GM18498 (cell line): ENCODE results near the gene ZIM2.
"Not testable (repeated sequence)": the region's sequence is repeated elsewhere in the genome, so short reads cannot be mapped to it uniquely, and the experiment has no call there.

Source experiments
- ATAC-seq: cut with Tn5 transposase; IDR thresholded peaks from one replicate; pipeline ENCODE4 v1.9.1; 2021; ENCODE audit warnings: mild to moderate bottlenecking, moderate library complexity; ENCODE audit not compliant: unreplicated experiment

Gene ZIM2

DNA sequence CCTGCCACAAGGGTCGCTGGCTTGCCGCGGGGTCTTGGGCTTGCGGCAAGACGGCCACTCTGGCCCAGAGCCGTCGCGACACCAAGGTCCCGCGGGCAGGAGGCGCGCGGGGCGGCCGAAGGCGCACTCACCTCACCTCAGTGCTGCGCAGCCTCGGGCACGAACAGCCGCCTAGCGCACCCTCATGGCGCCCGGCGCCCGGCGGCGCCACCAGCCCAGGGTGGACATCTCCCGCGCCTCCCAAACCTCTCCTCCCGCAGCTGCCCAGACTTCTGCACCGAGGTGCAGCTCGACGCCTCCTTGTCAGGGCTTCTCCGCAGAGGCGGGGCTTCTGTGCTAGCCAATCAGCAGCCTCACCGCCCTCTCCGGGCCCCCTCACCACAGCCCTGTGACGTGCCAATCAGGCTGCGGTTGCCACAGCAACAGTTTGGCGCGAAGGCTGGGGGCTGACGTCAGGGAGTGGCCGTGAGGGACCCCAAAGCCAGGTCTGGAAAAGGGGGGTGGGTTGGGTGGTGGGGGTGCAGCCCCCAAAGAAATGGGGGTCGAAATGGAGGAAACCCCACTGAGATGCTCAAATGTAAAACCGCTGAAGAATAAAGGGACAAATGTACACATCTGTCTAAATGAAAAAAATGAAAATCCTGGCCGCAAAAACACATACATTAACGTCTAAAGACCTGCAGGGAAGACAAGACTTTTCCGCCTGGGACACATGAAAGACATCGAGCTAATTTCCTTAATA, at the start of gene ZIM2, which contains the start of gene PEG3:
TSS of gene ZIM2 (minus strand) at position 276 of the 742 bp plus-strand sequence. CDS start 16,449 bp downstream, outside the sequence.
TSS of gene PEG3 (minus strand) at position 276 of the 742 bp plus-strand sequence. CDS start 16,071 bp downstream, outside the sequence.
- no peak for ATAC-seq

DNA sequence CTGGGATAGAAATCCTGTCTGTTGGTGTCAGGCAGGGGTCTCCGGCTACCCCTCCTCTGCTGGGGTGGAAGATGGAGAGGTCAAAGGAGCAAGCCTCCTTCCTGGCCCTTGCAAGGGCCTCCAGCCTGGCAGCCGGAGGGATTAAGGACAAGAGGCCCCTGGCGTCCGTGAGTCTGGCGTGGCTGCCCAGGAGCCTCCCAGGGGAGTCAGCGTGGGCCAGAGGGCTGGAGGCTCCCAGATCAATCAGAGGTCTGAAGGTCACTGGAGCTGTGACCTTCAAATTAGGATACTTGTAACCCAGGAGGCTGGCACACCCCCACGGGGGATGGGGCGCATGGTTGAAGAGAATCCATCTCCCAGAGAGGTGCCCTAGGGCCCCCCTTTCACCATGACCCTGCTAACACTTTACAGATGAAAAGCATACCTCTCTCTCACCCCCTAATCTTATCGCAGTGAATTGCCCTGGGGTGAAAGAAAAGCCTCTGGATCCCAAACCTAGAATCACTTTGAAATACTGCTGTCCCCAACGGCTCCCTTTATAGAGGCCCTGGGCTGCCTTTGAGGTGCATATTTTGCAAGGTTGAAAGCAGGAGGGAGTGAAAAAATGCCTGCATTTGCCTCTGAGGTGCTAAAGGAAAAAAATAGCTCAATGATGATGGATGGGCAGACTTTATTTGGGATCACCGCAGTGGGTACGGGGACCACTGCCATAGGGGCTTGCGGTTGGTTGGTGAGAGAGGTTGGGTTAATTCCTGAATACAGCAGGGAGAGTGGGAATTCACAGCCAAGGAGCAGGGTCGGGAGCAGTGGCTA, 44.9 kb upstream of the ZIM2 start:
- no peak for ATAC-seq

DNA sequence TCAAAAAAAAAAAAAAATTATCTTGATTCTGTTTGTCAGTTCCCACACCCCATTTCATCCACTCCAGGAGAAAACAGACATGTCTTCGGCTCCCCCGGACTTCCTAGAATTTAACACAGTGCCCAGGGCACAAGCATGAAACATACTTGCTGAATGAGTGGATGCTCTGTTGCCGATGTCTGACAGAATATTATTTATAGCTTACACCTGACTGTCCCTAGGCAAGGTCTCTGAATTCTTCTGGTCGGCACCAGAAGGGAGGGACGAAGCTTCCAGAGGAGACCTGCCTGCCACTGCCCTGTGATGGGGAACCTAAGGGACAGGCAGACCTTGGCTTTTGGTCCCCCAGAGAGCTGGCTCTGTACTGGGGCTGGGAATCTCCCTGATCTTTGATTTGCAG, 43.9 kb upstream of the ZIM2 start:
- ATAC-seq: no peak

DNA sequence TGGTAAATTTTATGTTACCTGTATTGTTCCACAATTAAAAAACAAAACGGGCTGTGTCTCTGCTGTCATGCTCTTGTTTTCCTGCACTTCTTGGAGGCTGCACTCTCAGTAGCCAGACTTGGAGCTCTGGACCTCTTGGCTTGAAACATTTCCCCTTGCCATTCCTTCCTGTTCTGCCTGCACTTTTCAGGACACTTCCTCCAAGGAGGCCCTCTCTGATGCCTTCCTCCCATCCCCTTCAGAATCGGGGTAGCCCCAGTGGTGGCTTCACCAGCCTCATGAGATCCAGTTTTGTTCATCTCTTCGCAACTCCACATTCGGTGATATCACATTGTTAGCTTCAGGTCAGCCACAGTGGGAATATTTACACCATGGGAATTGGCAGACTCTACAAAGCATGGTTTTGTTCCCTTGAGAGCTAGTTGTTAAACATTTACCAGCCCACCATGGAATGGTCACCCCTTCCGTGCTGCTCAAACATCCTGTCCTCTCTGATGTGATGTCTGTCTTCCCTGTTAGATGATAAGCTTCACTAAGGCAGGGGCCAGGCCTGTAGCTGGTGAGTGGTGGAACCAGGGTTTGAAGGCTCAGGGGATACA, 40.2 kb upstream of the ZIM2 start:
- no peak for ATAC-seq

DNA sequence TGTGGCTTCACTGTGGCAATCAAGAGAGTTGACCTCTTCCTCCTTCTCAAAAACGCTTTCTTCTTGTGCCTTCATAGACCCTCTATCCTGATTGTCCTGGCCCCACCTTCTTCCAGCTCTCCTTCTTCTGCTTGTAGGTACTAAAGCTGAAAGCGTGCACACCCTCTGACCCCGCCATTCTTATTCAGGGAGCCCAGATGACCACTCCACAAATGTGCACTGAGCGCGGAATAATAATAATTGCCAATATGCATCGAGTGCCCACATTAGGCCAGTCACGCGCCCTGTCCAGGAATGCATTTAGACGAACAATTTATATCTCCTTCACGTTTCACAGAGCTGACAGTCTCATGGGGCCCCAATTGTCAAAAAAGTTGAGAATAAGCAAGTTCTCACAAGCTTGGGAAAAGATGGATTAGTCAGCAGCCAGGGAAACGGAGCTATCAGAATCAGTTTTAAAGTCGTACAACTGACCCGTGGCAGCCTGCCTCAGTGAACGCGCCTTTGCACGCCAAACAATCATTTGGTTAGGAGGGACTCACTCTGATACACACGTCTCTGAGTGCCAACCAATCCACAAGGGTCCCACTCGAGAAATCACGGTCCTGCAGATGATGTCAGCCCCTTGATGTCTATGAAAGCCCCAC, 36.7 kb upstream of the ZIM2 start:
- ATAC-seq: no peak

DNA sequence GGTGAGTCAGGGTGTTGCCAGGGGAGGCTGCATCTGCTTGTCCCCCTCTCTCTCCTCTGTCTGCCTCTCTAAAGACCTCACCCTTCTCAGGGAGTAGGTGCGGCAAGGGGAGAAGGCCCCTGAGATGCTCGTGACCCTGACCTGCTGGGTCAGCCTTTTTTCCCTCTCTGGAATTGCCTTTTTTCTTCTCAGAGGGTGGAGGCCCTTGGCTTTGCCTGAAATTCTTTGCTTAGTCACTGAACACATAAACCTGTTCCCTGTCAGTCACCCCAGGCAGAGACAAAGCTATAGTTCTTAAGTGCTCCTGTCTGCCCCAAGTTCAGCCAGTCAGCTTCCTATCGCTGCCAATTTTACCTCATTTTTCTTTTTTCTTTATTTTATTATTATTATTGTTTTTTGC, 35.2 kb upstream of the ZIM2 start:
- ATAC-seq: no peak

DNA sequence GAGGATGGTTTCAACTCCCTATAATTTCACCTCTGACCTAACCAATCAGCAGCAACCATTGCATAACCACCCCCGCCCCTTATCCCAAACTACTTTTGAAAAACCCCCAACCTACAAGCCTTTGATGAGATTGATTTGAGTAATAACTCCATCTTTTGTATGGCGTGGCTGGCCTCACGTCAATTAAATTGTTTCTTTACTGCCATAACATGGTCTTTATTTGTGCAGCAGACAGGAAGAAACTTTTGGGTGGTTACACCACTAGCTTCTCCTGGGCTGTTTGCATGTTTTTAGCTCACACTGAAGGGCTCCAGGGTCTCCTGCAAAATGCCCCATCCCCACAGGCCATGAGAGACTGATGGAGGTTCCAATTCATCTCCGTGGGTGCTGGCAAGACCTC, 34.0 kb upstream of the ZIM2 start:
- no peak for ATAC-seq

DNA sequence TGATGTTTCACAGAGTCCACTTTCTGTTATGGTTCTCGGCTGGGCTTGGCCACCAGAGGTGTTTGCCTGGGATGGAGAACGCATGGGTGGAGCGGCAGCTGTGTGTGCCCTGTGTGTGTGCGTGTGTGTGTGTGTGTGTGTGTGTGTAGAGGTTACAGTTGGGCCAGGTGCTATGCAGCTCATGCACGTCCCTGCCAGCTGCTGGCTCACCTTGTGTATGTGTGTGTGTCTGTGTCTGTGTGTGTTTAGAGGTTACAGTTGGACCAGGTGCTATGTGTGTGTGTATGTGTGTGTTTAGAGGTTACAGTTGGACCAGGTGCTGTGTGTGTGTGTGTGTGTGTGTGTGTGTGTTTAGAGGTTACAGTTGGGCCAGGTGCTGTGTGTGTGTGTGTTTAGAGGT, 33.0 kb upstream of the ZIM2 start:
- no peak for ATAC-seq

DNA sequence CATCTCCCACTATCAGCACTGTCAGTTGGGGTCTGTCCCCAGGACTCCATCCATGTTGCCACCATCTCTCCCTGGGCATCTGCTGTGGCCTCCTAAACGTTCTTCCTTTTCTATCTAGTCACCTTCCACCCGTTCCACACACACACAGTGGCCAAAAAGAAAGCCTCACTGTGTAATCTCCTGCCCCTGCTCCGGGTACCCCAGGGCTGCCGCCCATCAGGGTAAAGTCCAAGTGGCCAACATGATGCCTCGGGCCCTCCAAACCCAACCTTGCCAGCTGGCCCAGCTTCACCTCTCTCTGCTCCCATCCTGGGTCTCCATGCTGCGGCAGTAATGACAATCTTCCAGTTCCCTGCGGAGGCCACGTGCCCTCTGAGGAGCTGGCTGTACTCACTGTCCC, 29.4 kb upstream of the ZIM2 start:
- ATAC-seq: no peak

DNA sequence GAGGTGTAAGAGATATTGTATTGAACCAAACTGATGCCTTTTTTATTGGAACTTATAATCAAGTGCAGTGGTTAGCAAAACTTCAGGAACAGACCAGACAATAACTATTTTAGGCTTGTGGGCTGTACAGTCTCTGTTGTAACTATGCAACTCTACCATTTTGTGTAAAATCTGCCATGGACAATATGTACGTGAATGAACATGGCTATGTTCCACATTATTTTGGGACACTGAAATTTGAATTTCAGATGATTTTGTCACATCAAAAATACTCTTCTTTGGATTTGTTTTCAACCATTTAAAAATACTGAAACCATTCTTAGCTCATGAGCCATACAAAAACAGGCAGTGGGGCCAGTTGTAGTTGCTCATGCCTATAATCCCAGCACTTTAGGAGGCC, 27.9 kb upstream of the ZIM2 start:
- ATAC-seq: no peak

DNA sequence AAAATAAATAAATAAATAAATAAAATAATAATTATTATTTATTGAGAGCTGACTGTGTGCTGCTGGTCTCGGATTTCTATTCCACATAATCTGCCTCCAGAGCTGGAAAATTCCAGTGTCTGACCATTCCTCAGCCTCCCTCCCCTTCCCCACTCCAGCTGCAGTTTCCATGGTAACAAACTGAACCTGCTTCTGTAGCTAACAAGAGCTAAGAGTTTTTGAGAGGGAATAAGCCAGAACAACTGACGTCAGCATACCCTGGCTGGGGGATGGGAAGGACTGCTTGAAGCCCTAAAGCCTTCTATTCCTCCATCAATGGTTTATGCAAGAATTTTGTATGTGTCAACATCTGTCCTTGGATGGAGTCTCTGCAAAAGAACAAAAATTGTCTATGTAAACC, 26.0 kb upstream of the ZIM2 start:
- no peak for ATAC-seq

DNA sequence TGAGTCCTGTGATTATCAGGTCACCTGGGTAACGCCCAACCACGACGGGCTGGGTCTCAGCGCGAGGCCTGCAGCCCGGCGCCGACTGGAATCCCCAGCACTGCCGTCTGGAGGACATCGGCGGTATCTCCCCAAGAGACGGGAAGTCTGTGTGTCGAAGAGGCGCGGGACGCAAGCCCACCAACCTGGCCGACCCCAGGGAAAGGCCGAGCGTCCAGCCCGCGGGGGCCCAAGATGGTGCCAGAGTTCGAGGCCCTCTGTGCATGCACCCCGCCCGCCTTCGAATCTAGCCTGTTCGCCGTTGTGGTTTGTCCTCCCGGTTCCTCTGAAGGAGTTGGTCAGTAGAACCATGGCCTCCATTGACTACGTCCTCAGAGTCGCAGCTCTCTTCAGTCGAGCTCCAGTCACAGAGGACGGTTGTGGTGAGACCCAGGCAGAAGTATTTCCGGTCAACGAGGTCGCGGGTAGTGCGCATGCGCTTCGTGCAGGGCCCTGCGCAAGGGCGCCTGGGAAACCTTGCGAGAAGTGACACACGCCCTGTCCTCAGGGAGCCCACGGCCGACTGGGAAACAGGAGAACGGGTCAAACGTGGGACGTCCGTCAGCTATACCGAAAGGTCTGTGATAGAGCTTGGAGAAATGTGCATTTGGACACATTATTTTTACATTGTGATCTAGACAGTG, 24.1 kb upstream of the ZIM2 start:
- ATAC-seq: no peak

DNA sequence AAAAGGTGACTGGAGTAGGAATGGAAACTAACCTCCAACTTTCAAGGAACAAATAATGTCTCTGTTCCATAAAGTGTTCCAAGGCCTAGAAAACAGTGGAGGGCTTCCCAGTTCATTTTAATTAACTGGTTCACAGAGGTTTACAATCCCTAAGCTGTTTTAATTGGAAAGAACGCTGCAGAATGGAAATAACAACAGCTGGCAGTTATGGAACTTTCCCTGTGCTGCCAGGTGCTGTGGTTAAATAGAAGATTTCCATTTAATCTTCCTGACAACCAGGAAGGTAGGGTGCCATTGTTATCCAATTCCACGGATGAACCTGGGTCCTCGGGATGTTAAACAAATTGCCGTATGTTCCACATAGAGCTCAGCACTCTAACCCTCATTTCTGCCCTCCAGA, 22.2 kb upstream of the ZIM2 start:
- ATAC-seq: no peak

DNA sequence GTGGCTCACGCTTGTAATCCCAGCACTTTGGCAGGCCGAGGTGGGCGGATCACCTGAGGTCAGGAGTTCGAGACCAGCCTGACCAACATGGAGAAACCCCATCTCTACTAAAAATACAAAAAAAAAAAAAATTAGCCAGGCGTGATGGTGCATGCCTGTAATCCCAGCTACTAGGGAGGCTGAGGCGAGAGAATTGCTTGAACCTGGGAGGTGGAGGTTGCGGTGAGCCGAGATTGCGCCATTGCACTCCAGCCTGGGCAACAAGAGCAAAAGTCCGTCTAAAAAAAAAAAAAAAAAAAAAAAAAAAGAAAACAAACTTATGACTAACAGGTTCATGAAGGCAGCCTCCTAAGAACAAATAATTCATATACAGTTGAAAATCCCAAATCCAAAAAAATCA, 19.9 kb upstream of the ZIM2 start:
- not testable (repeated sequence) for ATAC-seq

DNA sequence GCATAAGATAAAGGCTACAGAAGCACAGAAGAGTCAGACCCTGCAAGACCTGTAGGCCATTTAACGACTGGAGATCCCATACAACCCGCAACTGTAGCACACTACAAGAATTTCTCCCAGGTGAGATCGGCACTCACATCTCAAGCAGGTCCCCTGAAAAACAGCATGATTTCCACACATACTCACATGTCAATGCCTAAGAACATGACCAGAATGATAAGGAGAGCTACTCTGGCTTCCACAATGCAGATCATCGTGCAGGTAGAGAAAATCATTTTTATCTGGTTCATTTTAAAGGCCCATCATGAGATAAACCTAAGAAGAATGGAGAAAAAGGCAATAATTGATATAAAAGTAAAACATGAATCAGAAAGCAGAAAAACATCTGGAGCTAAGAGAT, 17.5 kb upstream of the ZIM2 start:
- no peak for ATAC-seq

DNA sequence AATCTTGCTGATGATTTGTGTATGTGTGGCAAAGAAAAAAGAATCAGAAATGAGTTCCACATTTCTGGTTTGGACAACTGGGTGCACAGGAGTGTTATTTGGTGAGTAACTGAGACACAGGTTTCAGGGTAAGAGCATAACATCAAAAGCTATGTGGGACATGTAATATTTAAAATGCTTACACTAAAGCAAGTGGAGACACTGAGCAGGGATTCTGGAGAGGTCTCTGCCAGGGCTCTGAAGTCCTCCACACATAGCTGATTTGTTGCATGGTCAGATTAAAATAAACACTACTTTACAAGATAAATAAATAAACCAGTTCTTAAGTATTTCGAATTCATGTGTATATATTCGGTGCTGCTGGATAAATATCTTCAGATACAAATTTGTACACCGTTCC, 16.3 kb upstream of the ZIM2 start:
- no peak for ATAC-seq

DNA sequence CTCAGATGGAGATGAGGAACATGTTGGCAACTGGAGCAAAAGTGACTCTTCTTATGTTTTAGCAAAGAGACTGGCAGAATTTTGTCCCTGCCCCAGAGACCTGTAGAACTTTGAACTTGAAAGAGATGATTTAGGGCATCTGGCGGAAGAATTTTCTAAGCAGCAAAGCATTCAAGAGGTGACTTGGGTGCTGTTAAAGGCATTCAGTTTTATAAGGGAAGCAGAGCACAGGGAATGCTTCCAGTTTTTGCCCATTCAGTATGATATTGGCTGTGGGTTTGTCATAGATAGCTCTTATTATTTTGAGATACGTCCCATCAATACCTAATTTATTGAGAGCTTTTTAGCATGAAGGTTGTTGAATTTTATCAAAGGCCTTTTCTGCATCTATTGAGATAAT, 11.8 kb upstream of the ZIM2 start:
- not testable (repeated sequence) for ATAC-seq

DNA sequence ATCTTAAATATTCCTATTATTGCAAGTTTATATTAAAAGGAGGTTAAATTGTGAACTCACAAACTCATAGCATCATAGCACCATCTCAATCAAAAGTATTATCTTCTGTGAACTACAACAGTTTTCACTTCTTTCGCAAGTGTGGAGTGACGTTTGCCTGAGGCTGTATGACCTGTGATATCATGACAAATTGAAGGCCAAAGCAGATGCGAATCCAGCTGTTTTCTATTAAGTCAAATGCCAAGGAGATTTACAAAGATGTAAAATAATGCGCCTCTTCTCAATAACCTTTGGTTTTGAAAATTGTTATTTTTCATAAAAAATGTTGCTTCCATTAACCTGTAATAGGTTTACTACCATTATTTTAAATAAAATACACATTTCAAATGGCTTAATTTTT, 7.6 kb upstream of the ZIM2 start:
- no peak for ATAC-seq

DNA sequence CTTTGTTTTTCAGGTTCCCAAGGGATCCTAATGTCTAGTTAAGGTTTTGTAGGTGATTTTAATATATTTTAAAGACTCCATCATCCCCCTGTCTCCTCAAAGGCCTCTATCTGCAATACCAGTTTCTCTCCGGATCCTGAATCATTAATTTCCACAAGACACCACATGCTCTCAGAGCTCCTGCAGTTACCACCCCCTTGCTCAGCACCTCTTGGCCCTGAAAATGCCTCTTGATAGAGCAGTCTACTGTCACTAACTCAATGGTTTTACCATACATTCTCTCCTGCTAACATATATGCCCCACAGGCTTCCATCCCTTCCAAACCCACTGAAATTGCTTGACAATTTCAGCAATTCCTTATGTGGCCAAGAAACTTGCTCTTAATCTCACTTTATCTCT, 1.9 kb upstream of the ZIM2 start:
- no peak for ATAC-seq

DNA sequence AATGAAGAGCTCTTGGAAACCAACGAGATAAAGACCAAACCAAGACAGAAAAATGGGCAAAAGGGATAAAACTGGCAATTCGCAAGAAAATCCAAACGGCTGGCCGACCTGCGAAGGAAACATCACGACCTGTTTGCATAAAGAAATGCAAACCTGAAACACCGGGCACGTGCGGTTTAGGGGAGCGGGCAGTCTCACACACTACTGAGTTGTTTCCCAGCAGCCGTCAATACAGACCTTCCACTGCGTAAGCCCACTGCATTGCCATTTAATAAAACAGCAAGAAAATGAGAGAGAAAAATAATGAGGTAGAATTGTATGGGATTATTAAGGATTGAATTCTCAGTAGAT, 642 bp upstream of the ZIM2 start:
- ATAC-seq: no peak
